ENCODE data around the gene ATP11B.
"Not testable (repeated sequence)": the region's sequence is repeated elsewhere in the genome, so short reads cannot be mapped to it uniquely, and the experiment has no call there.

ATP11B gene

GRCh38 chr3:182837855-182838454 is 44.7 kb downstream of the ATP11B start:
- DNase-seq (ENCODE audit: low spot score) = peak; percentile 6

DNA sequence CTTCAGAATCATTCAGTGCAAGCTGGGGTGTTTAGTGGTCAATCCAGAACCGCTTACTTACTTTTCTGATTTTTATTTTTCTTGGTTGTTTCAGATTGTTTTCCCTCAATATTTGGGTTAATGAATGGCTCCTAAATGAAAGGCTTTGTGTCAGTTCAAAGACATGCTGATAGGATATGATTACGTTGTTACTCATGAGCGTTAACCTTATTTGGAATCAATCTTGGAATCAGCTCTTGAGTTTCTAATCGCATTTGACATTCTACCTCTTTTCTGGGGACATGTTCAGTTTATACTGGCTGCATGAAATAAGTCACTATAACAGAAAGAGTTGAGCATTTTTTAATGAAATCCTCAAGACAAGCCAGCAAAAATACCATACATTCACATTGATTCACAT is 50.2 kb downstream of the ATP11B start:
- no peak for DNase-seq (ENCODE audit: low spot score)

GRCh38 chr3:182848906-182849305 is 55.6 kb downstream of the ATP11B start:
- DNase-seq (ENCODE audit: low spot score) = no peak

DNA sequence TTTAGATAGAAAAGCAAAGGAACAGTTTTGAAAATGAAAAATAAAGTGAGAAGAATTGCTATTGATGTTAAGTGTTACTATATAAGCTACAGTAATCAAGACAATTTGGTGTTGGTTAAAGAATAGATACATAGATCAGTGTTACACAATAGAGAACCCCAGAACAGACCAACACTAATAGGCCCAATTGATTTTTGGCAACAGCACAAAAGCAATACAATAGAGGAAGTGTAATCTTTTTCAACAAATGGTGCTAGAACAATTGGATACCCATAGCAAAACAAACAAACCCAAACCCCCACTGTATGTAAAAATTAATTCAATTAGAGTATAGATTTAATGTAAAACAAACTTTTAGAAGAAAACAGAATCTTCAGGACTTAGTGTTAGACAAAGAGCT is 61.8 kb downstream of the ATP11B start:
- DNase-seq (ENCODE audit: low spot score) = no peak

DNA sequence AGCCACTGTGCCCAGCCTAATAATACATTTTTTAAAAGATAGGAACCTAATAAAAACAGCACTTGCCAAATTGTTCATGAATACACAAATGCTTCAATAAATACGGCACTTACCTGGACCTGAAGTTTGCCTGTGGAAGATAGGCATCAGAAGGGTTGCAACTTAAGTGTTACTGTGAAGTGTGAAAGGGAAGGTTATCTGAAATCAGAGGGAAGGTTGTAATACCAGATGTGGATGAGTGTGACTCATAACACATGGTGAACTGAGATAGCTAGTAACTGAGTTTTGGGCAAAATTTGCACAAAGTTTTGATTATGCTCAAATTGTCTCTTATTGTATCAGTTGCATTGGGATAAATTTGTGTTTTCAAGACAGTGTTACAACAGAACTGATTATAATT is 68.0 kb downstream of the ATP11B start:
- DNase-seq (ENCODE audit: low spot score) = peak; percentile 20

GRCh38 chr3:182862159-182862860 is 69.0 kb downstream of the ATP11B start:
- peak; percentile 35 for DNase-seq (ENCODE audit: low spot score)

DNA sequence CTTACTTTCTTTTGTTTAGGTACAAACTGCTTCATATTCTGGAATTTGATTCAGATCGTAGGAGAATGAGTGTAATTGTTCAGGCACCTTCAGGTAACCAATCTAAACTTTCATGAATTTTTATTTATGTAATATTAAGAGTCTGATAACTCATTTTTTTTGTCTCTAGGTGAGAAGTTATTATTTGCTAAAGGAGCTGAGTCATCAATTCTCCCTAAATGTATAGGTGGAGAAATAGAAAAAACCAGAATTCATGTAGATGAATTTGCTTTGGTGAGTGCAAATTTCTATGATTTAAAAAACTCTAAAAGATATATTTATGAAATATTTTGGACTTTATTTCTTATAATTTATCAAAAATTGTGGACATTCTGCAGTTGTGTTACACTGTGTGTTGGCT is 75.8 kb downstream of the ATP11B start:
- no peak for DNase-seq (ENCODE audit: low spot score)

DNA sequence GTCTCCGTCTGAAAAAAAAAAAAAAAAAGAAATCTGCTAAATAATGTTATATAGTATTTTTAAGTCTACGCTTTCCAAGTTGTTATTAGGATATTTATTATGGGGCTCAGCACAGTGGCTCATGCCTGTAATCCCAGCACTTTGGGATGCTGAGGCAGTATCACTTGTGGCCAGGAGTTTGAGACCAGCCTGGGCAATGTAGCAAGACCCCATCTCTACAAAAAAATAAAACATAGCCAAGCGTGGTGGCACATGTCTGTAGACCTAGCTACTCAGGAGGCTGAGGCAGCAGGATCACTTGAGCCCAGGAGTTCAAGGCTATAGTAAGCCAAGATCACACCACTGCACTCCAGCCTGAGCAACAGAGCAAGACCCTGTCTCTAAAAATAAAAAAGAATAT is 77.6 kb downstream of the ATP11B start:
- DNase-seq (ENCODE audit: low spot score) = not testable (repeated sequence)

DNA sequence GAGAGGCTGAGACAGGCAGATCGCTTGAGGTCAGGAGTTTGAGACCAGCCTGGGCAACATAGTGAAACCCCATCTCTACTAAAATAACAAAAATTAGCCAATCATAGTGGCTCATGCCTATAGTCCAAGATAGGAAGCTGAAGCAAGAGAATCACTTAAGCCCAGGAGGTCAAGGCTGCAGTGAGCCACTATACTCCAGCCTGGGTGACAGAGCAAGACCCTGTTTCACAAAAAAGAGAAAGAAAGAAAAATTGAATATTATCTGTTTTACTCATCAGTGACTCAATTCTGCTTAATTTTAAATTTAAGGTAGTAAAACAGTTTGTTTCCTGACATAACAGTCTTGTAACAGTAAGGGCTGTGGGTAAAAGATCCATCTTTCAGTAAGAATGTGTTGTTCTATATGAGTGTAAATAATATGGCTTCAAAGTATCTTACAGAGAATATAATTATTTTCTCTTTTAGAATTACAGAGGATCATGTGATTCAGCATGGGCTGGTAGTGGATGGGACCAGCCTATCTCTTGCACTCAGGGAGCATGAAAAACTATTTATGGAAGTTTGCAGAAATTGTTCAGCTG is 85.8 kb downstream of the ATP11B start:
- DNase-seq (ENCODE audit: low spot score) = no peak

GRCh38 chr3:182886497-182886896 is 93.2 kb downstream of the ATP11B start:
- no peak for DNase-seq (ENCODE audit: low spot score)

DNA sequence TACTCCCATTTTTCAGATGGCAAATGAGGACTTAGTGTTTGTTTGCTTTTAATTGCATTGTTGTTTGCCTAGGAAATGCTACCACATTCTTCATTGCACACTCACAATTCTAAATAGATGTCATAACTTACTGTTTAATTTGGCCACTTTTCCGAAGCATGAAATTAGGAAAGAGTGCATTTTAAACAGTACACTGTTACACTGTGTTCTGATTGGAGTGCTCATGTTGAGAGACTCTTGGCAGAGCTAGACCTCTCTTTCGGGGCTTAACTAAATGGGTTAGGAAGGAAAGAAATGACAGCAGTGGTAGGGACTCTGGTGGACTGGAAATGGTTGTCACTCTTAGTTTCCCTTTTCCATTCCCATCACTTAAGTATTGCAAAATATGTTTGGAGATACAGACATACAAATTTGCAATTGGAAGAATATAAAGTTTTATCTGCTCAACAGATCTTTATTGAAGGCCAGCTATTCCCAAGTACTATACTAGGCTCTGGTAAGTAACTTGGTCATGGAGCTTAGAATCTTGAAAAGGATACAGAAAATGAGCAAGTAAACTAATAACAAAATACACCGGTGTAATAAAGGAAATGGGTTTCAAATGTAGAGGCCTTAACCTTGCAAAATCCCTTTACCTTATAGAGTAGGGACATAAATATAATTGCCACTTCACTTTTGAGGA is 96.8 kb downstream of the ATP11B start:
- no peak for DNase-seq (ENCODE audit: low spot score)

DNA sequence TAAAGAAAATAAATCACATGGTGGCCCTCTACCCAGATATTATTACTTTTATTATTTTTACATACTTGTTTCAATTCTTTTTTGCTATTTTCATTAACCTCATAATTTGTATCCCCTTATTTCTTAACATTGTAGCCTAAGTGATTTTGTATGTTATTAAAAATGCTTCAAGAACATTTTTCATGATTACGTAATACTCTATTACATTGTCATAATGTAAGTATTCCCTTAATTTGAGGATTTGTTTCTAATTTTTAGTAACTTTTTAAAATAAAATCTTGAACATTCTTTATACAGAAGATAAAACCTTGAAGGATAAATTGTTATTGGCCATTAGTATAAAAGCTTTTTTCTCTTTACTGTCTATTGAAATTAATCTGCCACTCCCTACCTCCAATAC is 98.1 kb downstream of the ATP11B start:
- DNase-seq (ENCODE audit: low spot score) = no peak

- no peak for DNase-seq (ENCODE audit: low spot score)
Measured at GRCh38 chr3:182892226-182892625, 98.9 kb downstream of the ATP11B start.

GRCh38 chr3:182895513-182896112 is 102.3 kb downstream of the ATP11B start:
- no peak for DNase-seq (ENCODE audit: low spot score)

GRCh38 chr3:182896553-182896952 is 103.2 kb downstream of the ATP11B start:
- no peak for DNase-seq (ENCODE audit: low spot score)

GRCh38 chr3:182902236-182902635 is 108.9 kb downstream of the ATP11B start:
- no peak for DNase-seq (ENCODE audit: low spot score)

DNA sequence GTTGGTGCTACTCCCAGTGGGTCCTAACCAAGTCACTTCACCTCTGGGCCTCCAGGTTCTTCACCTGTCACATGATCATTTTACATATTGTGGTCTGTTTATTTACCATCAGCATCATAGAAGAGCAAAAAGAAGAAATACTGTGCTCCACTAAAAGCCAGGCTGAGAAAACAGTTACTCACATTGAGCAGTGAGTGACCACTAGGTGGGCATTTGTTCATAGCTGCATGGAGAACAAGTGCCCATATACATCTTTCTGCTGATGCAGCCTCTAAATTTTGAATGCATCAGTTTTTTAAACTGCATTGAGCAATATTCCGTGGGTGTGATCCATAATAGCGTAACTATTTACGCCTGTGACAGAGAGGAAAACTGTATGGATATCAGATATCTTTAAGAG is 110.9 kb downstream of the ATP11B start:
- DNase-seq (ENCODE audit: low spot score) = no peak

DNA sequence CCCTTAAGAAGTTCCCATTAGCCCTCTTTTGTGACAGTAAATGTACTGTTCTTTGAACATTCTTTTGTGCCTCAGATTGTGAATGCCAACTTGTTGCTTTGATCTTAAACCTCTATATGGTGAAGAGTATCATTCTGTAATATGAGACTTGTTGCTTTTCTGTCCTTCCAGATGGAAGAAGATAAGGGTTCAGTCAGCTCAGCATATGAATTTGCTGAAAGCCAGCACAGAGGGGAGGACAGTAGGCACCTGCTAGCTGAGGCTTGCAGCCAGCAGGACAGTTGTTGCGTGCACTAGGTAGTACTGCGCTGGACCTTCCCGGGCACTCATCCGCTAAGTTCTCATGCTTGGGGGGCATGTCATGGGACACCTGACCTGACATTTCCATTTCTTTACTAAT is 112.3 kb downstream of the ATP11B start:
- DNase-seq (ENCODE audit: low spot score) = no peak

DNA sequence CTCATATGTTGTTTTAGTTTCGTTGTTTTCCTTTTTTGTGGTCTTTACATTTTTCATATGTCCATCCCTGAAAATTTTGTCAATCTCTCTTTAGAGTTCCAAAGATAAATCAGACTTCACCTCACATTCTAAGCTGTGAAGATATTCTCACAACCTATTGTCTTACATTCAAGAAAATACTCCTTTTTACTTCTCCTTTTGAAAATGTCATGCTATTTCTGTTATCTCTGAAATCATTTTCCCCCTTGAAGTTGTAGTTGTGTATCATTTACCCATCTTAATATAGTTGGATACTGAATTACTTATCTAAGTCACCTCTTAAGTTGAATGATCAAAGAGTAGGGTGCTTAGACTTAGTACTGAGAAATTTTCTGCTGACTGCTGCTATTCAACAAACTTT is 112.7 kb downstream of the ATP11B start:
- DNase-seq (ENCODE audit: low spot score) = no peak

DNA sequence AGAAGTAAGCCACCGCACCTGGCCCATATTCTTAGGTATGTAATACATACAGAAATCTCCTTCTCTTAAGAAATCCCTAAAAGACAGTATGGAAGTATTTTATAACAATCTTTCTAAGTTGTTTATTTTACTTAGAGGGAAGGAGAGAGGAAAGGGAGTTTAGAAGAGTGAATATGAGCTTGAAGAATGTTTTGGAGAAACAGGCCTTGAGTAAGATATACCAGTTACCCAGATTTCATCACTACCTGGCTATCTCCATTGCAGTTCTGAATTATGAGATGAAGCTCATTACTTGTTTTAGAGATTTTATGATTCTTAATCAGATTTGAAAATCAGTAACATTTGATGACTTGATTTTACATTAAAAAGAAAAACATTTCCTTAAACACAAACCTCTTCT is 115.2 kb downstream of the ATP11B start:
- no peak for DNase-seq (ENCODE audit: low spot score)

- peak; percentile 22 for DNase-seq (ENCODE audit: low spot score)
Measured at GRCh38 chr3:182909318-182910040, 116.2 kb downstream of the ATP11B start.
